Loucy (cell line): ENCODE data around the gene CRNKL1.

Experiments
- EZH2phosphoT487 ChIP-seq: fragments of 200-600 bp; IDR thresholded peaks from 2 replicates; pipeline ENCODE4 v1.6.1; 2018; ENCODE audit warnings: antibody characterized with exemption, mild to moderate bottlenecking, moderate library complexity, borderline replicate concordance
- TF ChIP-seq, protein P1 (sequence below): fragments of 200-600 bp; sonication (generic); conservative IDR thresholded peaks from 2 replicates; pipeline ENCODE4 v1.5.1; 2014; ENCODE audit warnings: mild to moderate bottlenecking, antibody characterized with exemption, low read length

DNA sequence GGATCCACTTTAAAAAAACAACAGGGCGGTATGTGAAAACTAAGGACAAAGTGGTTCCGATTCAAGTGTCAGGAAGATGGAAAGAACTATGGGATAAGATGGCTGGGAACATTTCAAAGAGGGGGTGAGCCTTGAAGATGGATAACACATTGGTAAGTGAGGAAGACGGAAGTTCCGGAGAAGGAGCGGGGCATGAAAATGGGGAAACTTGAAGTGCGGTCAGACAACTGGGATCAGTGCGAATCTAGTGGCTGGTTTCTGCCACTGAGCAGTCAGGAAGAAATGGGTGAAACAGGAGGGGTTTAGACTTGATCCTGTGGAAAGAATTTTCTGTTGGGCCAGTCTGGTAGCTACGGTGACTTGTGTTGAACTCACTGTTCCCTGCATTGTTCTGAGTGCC is 33.9 kb downstream of the CRNKL1 start:
- TF ChIP-seq, protein P1, sequence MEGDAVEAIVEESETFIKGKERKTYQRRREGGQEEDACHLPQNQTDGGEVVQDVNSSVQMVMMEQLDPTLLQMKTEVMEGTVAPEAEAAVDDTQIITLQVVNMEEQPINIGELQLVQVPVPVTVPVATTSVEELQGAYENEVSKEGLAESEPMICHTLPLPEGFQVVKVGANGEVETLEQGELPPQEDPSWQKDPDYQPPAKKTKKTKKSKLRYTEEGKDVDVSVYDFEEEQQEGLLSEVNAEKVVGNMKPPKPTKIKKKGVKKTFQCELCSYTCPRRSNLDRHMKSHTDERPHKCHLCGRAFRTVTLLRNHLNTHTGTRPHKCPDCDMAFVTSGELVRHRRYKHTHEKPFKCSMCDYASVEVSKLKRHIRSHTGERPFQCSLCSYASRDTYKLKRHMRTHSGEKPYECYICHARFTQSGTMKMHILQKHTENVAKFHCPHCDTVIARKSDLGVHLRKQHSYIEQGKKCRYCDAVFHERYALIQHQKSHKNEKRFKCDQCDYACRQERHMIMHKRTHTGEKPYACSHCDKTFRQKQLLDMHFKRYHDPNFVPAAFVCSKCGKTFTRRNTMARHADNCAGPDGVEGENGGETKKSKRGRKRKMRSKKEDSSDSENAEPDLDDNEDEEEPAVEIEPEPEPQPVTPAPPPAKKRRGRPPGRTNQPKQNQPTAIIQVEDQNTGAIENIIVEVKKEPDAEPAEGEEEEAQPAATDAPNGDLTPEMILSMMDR, result no peak
- TF ChIP-seq EZH2phosphoT487, result no peak
